Measurements from ENCODE around the gene TSC22D2. TPM values are rescaled to one million over a fixed set of nuclear protein-coding genes. Genes with fewer than 3 reads are reported as not detected.

TSC22D2 gene
- total and polyA plus RNA-seq, 2 donors from 2014 or later: 13.4 to 25.3 TPM

- TF ChIP-seq CTCF (IDR thresholded peaks at IDR 0.05; ENCODE audit: borderline replicate concordance, extremely low read depth, insufficient read depth): no peak
- peak overlapping the region; percentile 46 to 93 (median 57) for H3K9ac ChIP-seq (ENCODE audit: low read length in 3 of 3)
- peak overlapping the region; percentile 81 to 90 for H3K27ac ChIP-seq (ENCODE audit: low read depth in 2 of 2, low read length in 2 of 2)
- H3K4me3 ChIP-seq (ENCODE audit: low read length in 3 of 3): peak overlapping the region; percentile 60 to 87 (median 64)
- no peaks in the 10 kb centered on the region for H3K27me3 ChIP-seq (ENCODE audit: control insufficient read depth, insufficient read depth, low read length)
- intact Hi-C loops (cut with DNase I): no loop called here
- no peaks in the 10 kb centered on the region for H3K9me3 ChIP-seq (ENCODE audit: control insufficient read depth in 2 of 3, insufficient read depth in 1 of 3, low read length in 3 of 3)
- DNase-seq (peak in 3 of 5 donors; percentile 68 to 98 (median 95)), FAIRE-seq (peak; percentile 98)
- H3K36me3 ChIP-seq (ENCODE audit: control insufficient read depth in 2 of 3, insufficient read depth in 3 of 3, low read length in 3 of 3): no peaks in the 10 kb centered on the region
- H3K4me1 ChIP-seq (ENCODE audit: control insufficient read depth in 2 of 3, insufficient read depth in 2 of 3, low read depth in 1 of 3, low read length in 3 of 3): peaks cover 0 to 5% (median 3%) of the 10 kb centered on the region in 3 donors
These were observed 36.3 kb upstream of the TSC22D2 start for GRCh38 chr3:150371741-150372254.

DNA sequence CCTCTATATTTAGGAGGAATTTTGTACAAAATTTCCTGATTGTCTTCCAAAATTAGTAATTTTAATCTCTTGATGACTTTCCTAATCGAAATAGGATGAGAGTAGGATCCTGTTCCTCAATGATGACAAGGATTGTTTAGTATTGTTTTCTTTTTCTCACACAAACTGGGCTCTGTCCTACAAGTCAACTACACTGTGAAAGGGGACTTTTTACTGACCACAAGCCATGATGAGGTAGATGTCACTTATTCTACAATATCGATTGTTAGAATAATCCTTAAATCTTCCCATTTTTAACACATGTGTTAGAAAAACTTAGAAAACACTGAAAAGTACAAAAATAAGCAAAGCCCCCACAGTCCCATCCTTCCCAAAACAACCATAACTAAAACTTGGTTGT, 35.8 kb upstream of the TSC22D2 start:
- H3K27me3 ChIP-seq (ENCODE audit: control insufficient read depth, insufficient read depth, low read length): no peaks in the 10 kb centered on the region
- intact Hi-C loops (cut with DNase I): no loop called here
- DNase-seq: no peak
- H3K4me3 ChIP-seq (ENCODE audit: low read length in 3 of 3): peak overlapping the region in 2 of 3 donors; percentile 64 to 87
- H3K4me1 ChIP-seq (ENCODE audit: control insufficient read depth in 2 of 3, insufficient read depth in 2 of 3, low read depth in 1 of 3, low read length in 3 of 3): peaks cover 0 to 5% (median 3%) of the 10 kb centered on the region in 3 donors
- H3K9ac ChIP-seq (ENCODE audit: low read length in 3 of 3): peak overlapping the region in 1 of 3 donors; percentile 13
- no peak for FAIRE-seq
- no peak for TF ChIP-seq CTCF (IDR thresholded peaks at IDR 0.05; ENCODE audit: borderline replicate concordance, extremely low read depth, insufficient read depth)
- no peaks in the 10 kb centered on the region for H3K9me3 ChIP-seq (ENCODE audit: control insufficient read depth in 2 of 3, insufficient read depth in 1 of 3, low read length in 3 of 3)
- H3K36me3 ChIP-seq (ENCODE audit: control insufficient read depth in 2 of 3, insufficient read depth in 3 of 3, low read length in 3 of 3): no peaks in the 10 kb centered on the region
- peak overlapping the region; percentile 8 to 90 for H3K27ac ChIP-seq (ENCODE audit: low read depth in 2 of 2, low read length in 2 of 2)

DNA sequence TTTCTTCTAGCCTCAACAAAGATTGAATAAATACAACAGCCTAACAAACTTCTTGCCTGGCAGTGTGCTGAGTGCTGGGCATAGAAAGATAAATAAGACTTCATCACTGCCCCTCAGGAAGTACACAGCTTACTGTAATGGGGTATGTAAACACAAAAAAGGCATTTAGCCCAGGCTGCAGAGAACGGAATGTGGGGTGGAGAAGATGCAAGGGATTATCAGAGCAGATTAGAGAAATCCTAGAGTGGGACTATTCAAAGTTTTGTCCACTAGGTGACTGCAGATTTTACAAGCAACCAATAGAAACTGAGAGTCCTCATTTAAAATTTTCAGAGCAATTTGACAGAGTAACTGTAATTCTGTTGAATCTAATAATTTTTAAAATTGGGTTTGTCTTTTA, 35.4 kb upstream of the TSC22D2 start:
- no peak for TF ChIP-seq CTCF (IDR thresholded peaks at IDR 0.05; ENCODE audit: borderline replicate concordance, extremely low read depth, insufficient read depth)
- FAIRE-seq: no peak
- H3K9me3 ChIP-seq (ENCODE audit: control insufficient read depth in 2 of 3, insufficient read depth in 1 of 3, low read length in 3 of 3): no peaks in the 10 kb centered on the region
- no peak for DNase-seq
- H3K4me3 ChIP-seq (ENCODE audit: low read length in 3 of 3): no peak overlapping the region
- intact Hi-C loops (cut with DNase I): no loop called here
- H3K27me3 ChIP-seq (ENCODE audit: control insufficient read depth, insufficient read depth, low read length): no peaks in the 10 kb centered on the region
- no peak overlapping the region for H3K27ac ChIP-seq (ENCODE audit: low read depth in 2 of 2, low read length in 2 of 2)
- peaks cover 0 to 5% (median 3%) of the 10 kb centered on the region in 3 donors for H3K4me1 ChIP-seq (ENCODE audit: control insufficient read depth in 2 of 3, insufficient read depth in 2 of 3, low read depth in 1 of 3, low read length in 3 of 3)
- H3K36me3 ChIP-seq (ENCODE audit: control insufficient read depth in 2 of 3, insufficient read depth in 3 of 3, low read length in 3 of 3): no peaks in the 10 kb centered on the region
- no peak overlapping the region for H3K9ac ChIP-seq (ENCODE audit: low read length in 3 of 3)
